ENCODE results near the gene SIK3.
A peak's percentile ranks its signal among the peaks of the same experiment; 100 is the strongest.

Gene SIK3

DNA sequence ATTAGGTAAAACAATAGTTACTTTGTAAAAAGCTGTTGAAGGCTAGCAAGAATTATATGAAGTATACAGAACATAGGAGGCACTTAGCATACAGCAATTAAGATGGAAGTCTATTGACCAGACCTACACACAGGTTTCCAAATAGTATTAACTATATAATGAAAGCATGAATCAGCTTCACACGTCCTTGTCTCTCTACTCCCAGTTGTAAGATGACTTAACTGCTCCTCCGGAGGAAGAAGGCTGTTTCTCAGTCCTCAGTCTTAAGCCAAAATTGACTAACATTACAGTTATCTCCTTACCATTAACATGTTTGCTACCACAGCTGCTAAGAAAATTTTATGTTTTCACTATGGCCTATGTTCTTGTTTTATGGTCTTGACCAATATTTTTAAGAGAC lies 24.7 kb downstream of the SIK3 start:
- H3K9me3 Mint-ChIP-seq: no peaks in the 10 kb centered on the region

GRCh38 chr11:117072517-117073461 lies 25.4 kb downstream of the SIK3 start:
- Mint-ChIP-seq H3K4me1 (peaks cover 66% of the 10 kb centered on the region), H3K4me3 (peak overlapping the region; percentile 35), H3K36me3 (peaks cover 27% of the 10 kb centered on the region), H3K9me3 (no peaks in the 10 kb centered on the region), H3K27ac (peak overlapping the region; percentile 80)
- ATAC-seq: peak; percentile 78
- DNase-seq (ENCODE audit: low spot score in 2 of 2): no peak

More for the DNA sequence above, 24.7 kb downstream of the SIK3 start:
- Mint-ChIP-seq H3K27ac (peak overlapping the region; percentile 80), H3K36me3 (peaks cover 21% of the 10 kb centered on the region), H3K4me3 (peak overlapping the region; percentile 35), H3K4me1 (peaks cover 60% of the 10 kb centered on the region)
- DNase-seq (ENCODE audit: low spot score in 2 of 2) (no peak), ATAC-seq (peak; percentile 89)

- Mint-ChIP-seq H3K27ac (no peak overlapping the region), H3K4me3 (no peak overlapping the region), H3K4me1 (peaks cover 77% of the 10 kb centered on the region), H3K9me3 (no peaks in the 10 kb centered on the region), H3K36me3 (peaks cover 31% of the 10 kb centered on the region)
- no peak for DNase-seq (ENCODE audit: low spot score in 2 of 2)
- ATAC-seq: no peak
Measured at GRCh38 chr11:117071344-117071787, 26.9 kb downstream of the SIK3 start.

DNA sequence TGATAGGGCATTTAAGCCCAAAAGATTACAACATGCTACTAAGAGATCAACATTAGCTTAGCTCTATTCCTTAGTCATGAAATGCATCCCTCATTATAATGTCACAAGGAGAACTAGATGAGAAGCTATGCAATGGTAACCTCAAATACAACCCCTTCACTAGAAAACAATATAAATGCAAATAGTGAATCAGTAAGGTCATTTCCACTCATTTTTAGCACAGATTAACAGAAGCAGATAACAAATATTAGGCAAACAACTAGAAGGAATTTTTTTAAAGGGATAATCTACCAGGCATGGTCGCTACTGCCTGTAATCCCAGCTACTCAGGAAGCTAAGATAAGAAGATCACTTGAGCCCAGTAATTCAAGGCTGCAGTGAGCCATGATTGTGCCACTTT lies 28.2 kb downstream of the SIK3 start:
- Mint-ChIP-seq H3K36me3 (peaks cover 37% of the 10 kb centered on the region), H3K9me3 (no peaks in the 10 kb centered on the region), H3K4me1 (peaks cover 73% of the 10 kb centered on the region), H3K27ac (no peak overlapping the region), H3K4me3 (no peak overlapping the region)
- DNase-seq (ENCODE audit: low spot score in 2 of 2) (no peak), ATAC-seq (no peak)

DNA sequence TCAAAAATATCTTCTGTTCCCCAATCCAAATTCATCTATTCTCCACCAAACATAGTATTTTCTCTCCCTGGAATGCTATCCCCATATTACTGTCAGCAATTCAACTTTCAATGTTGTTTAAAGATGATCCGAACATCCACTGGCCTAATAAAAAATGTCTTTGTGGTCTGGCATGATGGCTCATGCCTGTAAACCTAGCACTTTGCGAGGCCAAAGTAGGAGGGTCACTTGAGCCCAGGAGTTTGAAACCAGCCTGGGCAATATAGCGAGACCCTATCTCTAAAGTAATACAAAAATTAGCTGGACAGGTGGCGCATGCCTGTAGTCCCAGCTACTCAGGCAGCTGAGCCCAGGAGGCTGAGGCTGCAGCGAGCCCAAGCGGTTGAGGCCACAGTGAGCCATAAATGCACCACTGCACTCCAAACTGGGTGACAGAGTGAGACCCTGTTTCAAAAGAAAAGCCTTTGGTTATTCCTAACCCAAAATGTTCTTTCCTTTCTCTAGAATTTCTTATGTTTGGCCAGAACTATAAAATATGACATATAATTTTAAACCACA lies 29.8 kb downstream of the SIK3 start:
- H3K9me3 Mint-ChIP-seq: no peaks in the 10 kb centered on the region
- DNase-seq (ENCODE audit: low spot score in 2 of 2) (no peak), ATAC-seq (no peak)
- peaks cover 41% of the 10 kb centered on the region for H3K36me3 Mint-ChIP-seq
- H3K27ac Mint-ChIP-seq: peak overlapping the region; percentile 19
- peaks cover 74% of the 10 kb centered on the region for H3K4me1 Mint-ChIP-seq
- H3K4me3 Mint-ChIP-seq: no peak overlapping the region

- ATAC-seq (no peak), DNase-seq (ENCODE audit: low spot score in 2 of 2) (no peak)
- Mint-ChIP-seq H3K9me3 (no peaks in the 10 kb centered on the region), H3K4me3 (no peak overlapping the region), H3K36me3 (peaks cover 41% of the 10 kb centered on the region), H3K27ac (no peak overlapping the region), H3K4me1 (peaks cover 75% of the 10 kb centered on the region)
Measured at GRCh38 chr11:117066959-117067358, 31.3 kb downstream of the SIK3 start.

GRCh38 chr11:117064275-117064674 lies 34.0 kb downstream of the SIK3 start:
- Mint-ChIP-seq H3K4me1 (peaks cover 73% of the 10 kb centered on the region), H3K36me3 (peaks cover 29% of the 10 kb centered on the region), H3K4me3 (peak overlapping the region; percentile 51), H3K9me3 (no peaks in the 10 kb centered on the region), H3K27ac (peak overlapping the region; percentile 87)
- DNase-seq (ENCODE audit: low spot score in 2 of 2) (no peak), ATAC-seq (no peak)

DNA sequence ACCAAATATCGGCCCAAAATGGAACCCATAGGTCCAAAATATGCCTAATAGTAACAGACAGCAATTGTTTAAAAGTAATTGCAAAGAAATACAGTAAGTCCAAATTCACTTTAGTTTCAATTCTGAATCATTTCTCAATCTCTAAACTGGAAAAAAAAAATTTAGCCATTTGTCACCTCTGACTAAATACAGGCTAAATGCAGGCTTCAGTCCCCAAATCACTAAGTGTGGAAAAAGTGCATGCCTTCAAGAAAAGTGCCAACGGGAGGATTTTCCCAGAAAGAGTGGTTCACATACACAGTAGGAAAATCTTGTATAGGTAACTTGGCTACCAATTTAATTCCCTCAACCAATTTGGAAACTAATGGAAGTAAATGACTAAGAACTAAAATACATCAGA lies 35.7 kb downstream of the SIK3 start:
- Mint-ChIP-seq H3K9me3 (no peaks in the 10 kb centered on the region), H3K27ac (peak overlapping the region; percentile 87), H3K36me3 (peaks cover 20% of the 10 kb centered on the region), H3K4me3 (peak overlapping the region; percentile 51), H3K4me1 (peaks cover 70% of the 10 kb centered on the region)
- ATAC-seq (peak; percentile 59), DNase-seq (ENCODE audit: low spot score in 2 of 2) (no peak)

DNA sequence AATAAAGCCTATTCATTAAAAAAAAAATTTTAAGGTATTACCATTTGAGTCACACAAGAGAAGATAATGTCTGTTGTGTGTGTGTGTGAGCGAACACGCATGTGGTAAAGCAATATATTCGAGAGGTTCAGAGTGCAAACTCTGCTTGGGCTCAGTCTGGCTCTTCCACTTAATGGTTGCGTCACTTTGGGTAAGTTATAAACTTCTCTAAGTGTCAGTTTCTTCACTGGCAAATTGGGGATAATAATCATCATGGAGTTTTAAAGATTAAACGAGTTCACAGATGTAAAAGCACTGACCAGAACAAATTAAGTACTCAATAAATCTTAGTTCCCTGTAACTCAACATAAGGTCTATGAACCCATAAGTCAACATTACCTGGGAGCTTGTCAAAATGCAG lies 37.0 kb downstream of the SIK3 start:
- H3K4me3 Mint-ChIP-seq: no peak overlapping the region
- H3K36me3 Mint-ChIP-seq: peaks cover 15% of the 10 kb centered on the region
- H3K4me1 Mint-ChIP-seq: peaks cover 58% of the 10 kb centered on the region
- DNase-seq (ENCODE audit: low spot score in 2 of 2) (no peak), ATAC-seq (no peak)
- H3K27ac Mint-ChIP-seq: no peak overlapping the region
- H3K9me3 Mint-ChIP-seq: no peaks in the 10 kb centered on the region

DNA sequence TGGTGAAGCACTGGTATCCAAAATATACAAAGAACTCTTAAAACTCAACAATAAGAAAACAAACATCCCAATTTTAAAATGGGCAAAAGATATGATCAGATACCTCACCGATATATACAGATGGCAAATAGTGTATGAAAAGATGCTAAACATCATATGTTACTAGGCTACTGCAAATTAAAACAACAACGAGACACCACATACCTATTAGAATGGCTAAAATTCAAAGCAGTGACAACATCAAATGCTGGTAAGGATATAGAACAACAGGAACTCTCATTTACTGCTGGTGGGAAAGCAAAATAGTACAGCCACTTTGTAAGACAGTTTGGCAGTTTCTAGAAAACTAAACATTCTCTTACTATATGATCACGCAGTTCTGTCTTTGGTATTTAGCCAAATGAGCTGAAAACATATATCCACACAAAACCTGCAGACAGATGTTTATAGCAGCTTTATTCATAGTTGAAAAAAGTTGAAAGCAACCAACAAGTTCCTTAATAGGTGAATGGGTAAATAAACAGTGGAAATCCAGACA lies 38.5 kb downstream of the SIK3 start:
- no peak overlapping the region for H3K27ac Mint-ChIP-seq
- ATAC-seq: no peak
- H3K4me3 Mint-ChIP-seq: no peak overlapping the region

DNA sequence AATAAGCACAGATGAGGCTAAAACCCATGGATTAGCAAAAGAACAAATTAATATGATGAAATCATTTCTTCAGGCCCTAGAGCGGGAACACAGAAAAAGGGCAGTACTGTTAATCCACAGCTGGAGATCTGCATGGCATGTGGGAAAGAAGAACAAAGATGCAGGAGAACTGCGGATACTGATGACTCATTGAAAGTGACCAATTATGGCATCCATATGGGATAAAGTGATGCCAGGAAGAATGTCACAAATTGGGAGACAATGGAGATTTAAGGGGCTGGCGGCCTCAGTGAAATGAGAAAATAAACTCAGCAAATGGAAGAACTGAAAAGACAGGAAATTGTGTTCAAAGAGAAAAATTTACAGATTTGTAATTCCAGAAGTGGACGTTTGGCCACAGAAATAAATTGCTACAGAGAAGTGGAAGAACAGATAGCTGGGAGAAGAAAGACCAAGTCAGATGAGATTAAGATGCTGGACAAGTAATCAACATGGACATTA lies 39.4 kb downstream of the SIK3 start:
- no peak for DNase-seq (ENCODE audit: low spot score in 2 of 2)
- no peak overlapping the region for H3K4me3 Mint-ChIP-seq
- H3K36me3 Mint-ChIP-seq: peaks cover 6% of the 10 kb centered on the region
- peak overlapping the region; percentile 20 for H3K27ac Mint-ChIP-seq
- peaks cover 57% of the 10 kb centered on the region for H3K4me1 Mint-ChIP-seq
- no peaks in the 10 kb centered on the region for H3K9me3 Mint-ChIP-seq
- ATAC-seq: no peak

More for the DNA sequence above, 38.5 kb downstream of the SIK3 start:
- no peaks in the 10 kb centered on the region for H3K9me3 Mint-ChIP-seq
- peaks cover 59% of the 10 kb centered on the region for H3K4me1 Mint-ChIP-seq
- H3K36me3 Mint-ChIP-seq: peaks cover 9% of the 10 kb centered on the region
- no peak for DNase-seq (ENCODE audit: low spot score in 2 of 2)

DNA sequence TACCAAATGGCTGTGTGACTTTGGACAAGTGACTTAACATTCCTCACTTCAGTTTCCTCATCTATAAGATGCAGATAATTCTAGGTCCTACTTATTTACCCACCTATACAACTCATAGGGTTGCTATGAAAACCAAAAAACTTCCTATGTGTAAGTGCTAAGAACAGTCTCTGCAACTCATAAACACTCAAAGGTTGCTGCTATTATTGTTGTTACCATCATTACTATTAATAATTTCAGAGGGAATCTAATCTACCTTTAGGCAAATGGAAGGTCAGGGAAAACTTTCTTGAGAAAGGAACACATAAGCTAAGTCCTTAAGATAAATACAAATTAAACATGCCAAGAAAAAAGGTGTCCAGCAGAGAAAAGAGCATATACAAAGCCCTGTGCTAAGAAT lies 40.5 kb downstream of the SIK3 start:
- H3K4me1 Mint-ChIP-seq: peaks cover 51% of the 10 kb centered on the region

GRCh38 chr11:117057317-117057716 lies 40.9 kb downstream of the SIK3 start:
- H3K4me1 Mint-ChIP-seq: peaks cover 47% of the 10 kb centered on the region
- no peaks in the 10 kb centered on the region for H3K36me3 Mint-ChIP-seq
- H3K4me3 Mint-ChIP-seq: no peak overlapping the region
- ATAC-seq: no peak
- DNase-seq (ENCODE audit: low spot score in 2 of 2): no peak
- no peaks in the 10 kb centered on the region for H3K9me3 Mint-ChIP-seq
- no peak overlapping the region for H3K27ac Mint-ChIP-seq

More for the DNA sequence above, 40.5 kb downstream of the SIK3 start:
- DNase-seq (ENCODE audit: low spot score in 2 of 2) (no peak), ATAC-seq (no peak)
- H3K4me3 Mint-ChIP-seq: no peak overlapping the region
- no peak overlapping the region for H3K27ac Mint-ChIP-seq
- no peaks in the 10 kb centered on the region for H3K36me3 Mint-ChIP-seq
- H3K9me3 Mint-ChIP-seq: no peaks in the 10 kb centered on the region

DNA sequence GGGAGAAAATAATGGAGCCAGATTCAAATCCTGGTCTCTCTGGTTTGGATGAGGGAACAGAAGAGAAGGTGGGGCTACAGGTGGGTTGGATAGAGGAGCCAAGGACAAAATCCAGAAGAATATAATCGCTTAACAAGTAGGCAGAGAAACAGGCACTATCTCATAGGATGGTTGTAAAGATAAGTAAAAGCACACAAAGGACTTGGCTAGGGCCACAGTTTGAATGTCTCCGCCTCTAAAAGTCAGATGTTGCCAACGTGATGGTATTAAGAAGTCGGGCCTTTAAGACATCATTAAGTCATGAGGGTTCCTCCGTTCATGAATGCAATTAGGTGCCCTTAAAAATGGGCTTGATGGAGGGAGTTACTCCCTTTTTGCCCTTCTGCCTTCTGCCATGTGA lies 42.8 kb downstream of the SIK3 start:
- Mint-ChIP-seq H3K4me1 (peaks cover 38% of the 10 kb centered on the region), H3K27ac (no peak overlapping the region)
- no peak for ATAC-seq

GRCh38 chr11:117054382-117054781 lies 43.8 kb downstream of the SIK3 start:
- no peak for ATAC-seq
- Mint-ChIP-seq H3K4me3 (no peak overlapping the region), H3K4me1 (peaks cover 28% of the 10 kb centered on the region), H3K36me3 (peaks cover 11% of the 10 kb centered on the region), H3K9me3 (no peaks in the 10 kb centered on the region), H3K27ac (peak overlapping the region; percentile 30)
- DNase-seq (ENCODE audit: low spot score in 2 of 2): no peak

More for the DNA sequence above, 42.8 kb downstream of the SIK3 start:
- DNase-seq (ENCODE audit: low spot score in 2 of 2): no peak
- no peak overlapping the region for H3K4me3 Mint-ChIP-seq
- no peaks in the 10 kb centered on the region for H3K9me3 Mint-ChIP-seq
- H3K36me3 Mint-ChIP-seq: peaks cover 10% of the 10 kb centered on the region

All from stimulated activated effector memory CD8-positive, alpha-beta T cell treated with anti-CD3 and anti-CD28 coated beads, Interleukin-12 subunit alpha, Interleukin-12 subunit beta, amount 100 ng/mL, for 72 hours (primary cell).